Thoracic aorta endothelial cell (primary cell): Measurements from ENCODE around the gene RPL11. TPM values are rescaled to one million over a fixed set of nuclear protein-coding genes. Genes with fewer than 3 reads are reported as not detected.

Source experiments
- total RNA-seq: library from RNA; depleted of rRNA; stranded (reverse); fragments of >200 nt; gene quantifications from 2 replicates; pipeline ENCODE4 v1.2.3, GENCODE V29; 2012

RPL11 gene
- total RNA-seq, result 870 and 1,099 TPM in 2 replicates

DNA sequence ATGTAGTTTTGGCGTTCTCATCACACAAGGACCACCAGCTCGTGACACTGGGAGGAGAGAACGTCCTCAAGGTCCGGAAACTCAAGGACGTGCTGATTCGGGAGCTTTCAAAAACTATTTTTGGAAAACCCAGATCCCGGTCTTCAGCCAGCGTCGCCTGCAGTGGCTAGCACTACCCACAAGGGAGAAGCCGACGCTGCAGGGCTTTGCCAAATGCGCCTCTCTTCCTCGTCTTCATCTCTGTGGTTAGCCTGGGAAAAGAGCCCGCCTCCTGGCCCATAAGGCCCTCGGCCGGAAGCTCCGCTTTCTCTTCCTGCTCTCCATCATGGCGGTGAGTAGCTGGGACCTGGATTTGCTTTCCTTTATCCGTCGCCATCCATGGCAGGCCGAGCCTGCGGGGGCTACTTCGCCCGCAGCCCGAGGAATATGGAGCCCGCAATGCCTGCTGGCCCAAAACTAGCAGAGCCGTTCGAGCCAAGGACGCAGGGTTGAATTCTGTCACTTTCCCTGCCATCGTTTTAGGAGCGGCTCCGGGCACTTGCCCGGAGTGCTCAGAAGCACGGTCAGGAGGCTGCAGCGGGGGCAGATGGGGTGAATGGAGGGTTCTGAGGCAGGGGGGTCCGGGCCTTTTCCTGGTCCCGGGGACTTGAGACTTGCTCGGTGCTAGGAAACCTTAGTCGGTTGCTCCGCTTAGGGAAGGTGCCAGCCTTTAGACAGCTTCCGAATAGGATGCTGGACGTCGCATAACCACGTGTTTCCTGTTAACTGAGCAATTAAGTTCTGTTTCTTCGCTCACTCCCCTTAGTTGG is at the start of gene RPL11:
Gene RPL11, plus strand, starts transcription at position 308 of the 809 bp plus-strand sequence. Its CDS starts 18 bp downstream, at position 326.

DNA sequence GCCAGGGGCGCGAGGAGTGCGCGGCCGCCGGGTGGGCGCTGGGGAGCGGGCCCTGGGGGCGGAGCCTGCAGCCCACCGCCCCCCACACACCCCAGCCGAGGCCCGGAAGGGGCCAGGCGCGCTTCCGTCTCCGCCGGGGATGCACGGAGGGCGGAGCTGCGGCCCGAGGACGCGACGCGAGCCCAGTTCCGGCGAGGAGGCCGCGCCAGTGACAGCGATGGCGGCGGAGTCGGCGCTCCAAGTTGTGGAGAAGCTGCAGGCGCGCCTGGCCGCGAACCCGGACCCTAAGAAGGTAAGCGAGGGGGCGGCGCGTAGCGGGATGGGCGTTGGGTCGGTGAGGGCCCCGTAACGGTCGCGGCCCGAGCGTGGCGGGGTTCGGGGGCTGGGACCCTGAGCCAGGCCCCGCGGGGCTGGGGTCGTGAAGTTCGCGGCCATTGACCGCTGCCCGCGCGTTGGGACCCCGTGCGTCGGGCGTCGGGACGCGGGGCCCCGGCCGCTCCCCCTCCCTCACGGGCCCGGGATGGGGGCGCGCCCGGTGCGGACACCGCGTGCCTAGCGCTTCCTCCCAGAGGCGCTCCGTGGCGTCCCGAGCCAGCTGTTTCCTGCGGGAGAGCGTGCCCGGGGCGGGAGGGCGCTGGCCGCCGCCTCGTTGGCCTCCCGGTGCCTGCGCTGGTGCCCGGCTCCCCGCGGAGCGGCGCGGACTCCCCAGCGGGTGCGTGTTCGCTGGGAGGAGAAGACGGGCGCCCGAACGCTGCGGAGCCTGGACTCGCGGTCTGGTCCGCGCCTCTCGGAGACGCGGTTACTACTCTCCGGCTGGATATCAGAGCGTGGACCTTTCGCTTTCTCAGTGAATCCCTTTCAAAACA is 51.9 kb downstream of the RPL11 start, which contains the start of gene ELOA:
Gene ELOA, plus strand, starts transcription at position 185 of the 866 bp plus-strand sequence. Its CDS starts 33 bp downstream, at position 218.

Other genes starting within 250 kb of the RPL11 start
- 5.2 and 9.7 TPM in 2 replicates for gene ASAP3, start 207.6 kb upstream of the RPL11 start, total RNA-seq
- gene E2F2, start 160.6 kb upstream of the RPL11 start, total RNA-seq, result 3.9 and 6.0 TPM in 2 replicates
- 191 and 227 TPM in 2 replicates for gene ID3, start 132.3 kb upstream of the RPL11 start, total RNA-seq
- 53.3 and 60.9 TPM in 2 replicates for gene ELOA, start 51.7 kb downstream of the RPL11 start, total RNA-seq
- gene PITHD1, start 86.6 kb downstream of the RPL11 start, total RNA-seq, result 31.3 and 40.0 TPM in 2 replicates
- gene LYPLA2, start 99.3 kb downstream of the RPL11 start, total RNA-seq, result 84.0 and 88.7 TPM in 2 replicates
- gene GALE, start 108.9 kb downstream of the RPL11 start, total RNA-seq, result 38.2 and 45.7 TPM in 2 replicates
- 21.3 and 26.6 TPM in 2 replicates for gene HMGCL, start 133.6 kb downstream of the RPL11 start, total RNA-seq
- 6.8 and 6.9 TPM in 2 replicates for gene FUCA1, start 176.5 kb downstream of the RPL11 start, total RNA-seq
- gene CNR2, start 221.6 kb downstream of the RPL11 start, total RNA-seq, result not detected in 2 replicates